ENCODE data around the gene ABCA7.

ABCA7 gene, protein sequence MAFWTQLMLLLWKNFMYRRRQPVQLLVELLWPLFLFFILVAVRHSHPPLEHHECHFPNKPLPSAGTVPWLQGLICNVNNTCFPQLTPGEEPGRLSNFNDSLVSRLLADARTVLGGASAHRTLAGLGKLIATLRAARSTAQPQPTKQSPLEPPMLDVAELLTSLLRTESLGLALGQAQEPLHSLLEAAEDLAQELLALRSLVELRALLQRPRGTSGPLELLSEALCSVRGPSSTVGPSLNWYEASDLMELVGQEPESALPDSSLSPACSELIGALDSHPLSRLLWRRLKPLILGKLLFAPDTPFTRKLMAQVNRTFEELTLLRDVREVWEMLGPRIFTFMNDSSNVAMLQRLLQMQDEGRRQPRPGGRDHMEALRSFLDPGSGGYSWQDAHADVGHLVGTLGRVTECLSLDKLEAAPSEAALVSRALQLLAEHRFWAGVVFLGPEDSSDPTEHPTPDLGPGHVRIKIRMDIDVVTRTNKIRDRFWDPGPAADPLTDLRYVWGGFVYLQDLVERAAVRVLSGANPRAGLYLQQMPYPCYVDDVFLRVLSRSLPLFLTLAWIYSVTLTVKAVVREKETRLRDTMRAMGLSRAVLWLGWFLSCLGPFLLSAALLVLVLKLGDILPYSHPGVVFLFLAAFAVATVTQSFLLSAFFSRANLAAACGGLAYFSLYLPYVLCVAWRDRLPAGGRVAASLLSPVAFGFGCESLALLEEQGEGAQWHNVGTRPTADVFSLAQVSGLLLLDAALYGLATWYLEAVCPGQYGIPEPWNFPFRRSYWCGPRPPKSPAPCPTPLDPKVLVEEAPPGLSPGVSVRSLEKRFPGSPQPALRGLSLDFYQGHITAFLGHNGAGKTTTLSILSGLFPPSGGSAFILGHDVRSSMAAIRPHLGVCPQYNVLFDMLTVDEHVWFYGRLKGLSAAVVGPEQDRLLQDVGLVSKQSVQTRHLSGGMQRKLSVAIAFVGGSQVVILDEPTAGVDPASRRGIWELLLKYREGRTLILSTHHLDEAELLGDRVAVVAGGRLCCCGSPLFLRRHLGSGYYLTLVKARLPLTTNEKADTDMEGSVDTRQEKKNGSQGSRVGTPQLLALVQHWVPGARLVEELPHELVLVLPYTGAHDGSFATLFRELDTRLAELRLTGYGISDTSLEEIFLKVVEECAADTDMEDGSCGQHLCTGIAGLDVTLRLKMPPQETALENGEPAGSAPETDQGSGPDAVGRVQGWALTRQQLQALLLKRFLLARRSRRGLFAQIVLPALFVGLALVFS (N-terminal part only)

GRCh38 chr19:1039646-1040475 is at the start of gene ABCA7:
ABCA7 (plus strand) TSS chr19:1040107; CDS start chr19:1041362, 1,255 bp downstream.
- H3K27me3 ChIP-seq (ENCODE audit: low read depth, low read length) = no peaks in the 10 kb centered on the region
- H3K9me3 ChIP-seq (ENCODE audit: control insufficient read depth in 1 of 2, low read length in 2 of 2) = no peaks in the 10 kb centered on the region
- H3K36me3 ChIP-seq (ENCODE audit: control insufficient read depth in 1 of 2, insufficient read depth in 2 of 2, low read length in 2 of 2) = peaks cover 0 to 13% of the 10 kb centered on the region in 2 donors
- no peak within 1 kb of the TSS for H3K27ac ChIP-seq (ENCODE audit: low read length)
- H3K4me3 ChIP-seq (ENCODE audit: low read depth in 1 of 2, low read length in 2 of 2) = peak within 1 kb of the TSS; percentile 81 to 85
- peaks cover 0 to 28% of the 10 kb centered on the region in 2 donors for H3K4me1 ChIP-seq (ENCODE audit: control insufficient read depth in 1 of 2, insufficient read depth in 2 of 2, low read length in 2 of 2)

GRCh38 chr19:990119-990571 is 49.8 kb upstream of the ABCA7 start:
- Histone ChIP-seq H3K27me3 (ENCODE audit: low read depth, low read length) (no peaks in the 10 kb centered on the region), H3K4me1 (ENCODE audit: control insufficient read depth in 1 of 2, insufficient read depth in 2 of 2, low read length in 2 of 2) (peaks cover 0 to 6% of the 10 kb centered on the region in 2 donors), H3K9me3 (ENCODE audit: control insufficient read depth in 1 of 2, low read length in 2 of 2) (no peaks in the 10 kb centered on the region), H3K27ac (ENCODE audit: low read length) (no peak overlapping the region), H3K4me3 (ENCODE audit: low read depth in 1 of 2, low read length in 2 of 2) (no peak overlapping the region), H3K36me3 (ENCODE audit: control insufficient read depth in 1 of 2, insufficient read depth in 2 of 2, low read length in 2 of 2) (peaks cover 4 to 65% of the 10 kb centered on the region in 2 donors)

- H3K27me3 ChIP-seq (ENCODE audit: low read depth, low read length) = peaks cover 5% of the 10 kb centered on the region
- H3K36me3 ChIP-seq (ENCODE audit: control insufficient read depth in 1 of 2, insufficient read depth in 2 of 2, low read length in 2 of 2) = peaks cover 4 to 62% of the 10 kb centered on the region in 2 donors
- no peak overlapping the region for H3K27ac ChIP-seq (ENCODE audit: low read length)
- no peaks in the 10 kb centered on the region for H3K9me3 ChIP-seq (ENCODE audit: control insufficient read depth in 1 of 2, low read length in 2 of 2)
- H3K4me3 ChIP-seq (ENCODE audit: low read depth in 1 of 2, low read length in 2 of 2) = no peak overlapping the region
- H3K4me1 ChIP-seq (ENCODE audit: control insufficient read depth in 1 of 2, insufficient read depth in 2 of 2, low read length in 2 of 2) = peaks cover 0 to 1% of the 10 kb centered on the region in 2 donors
Observed at GRCh38 chr19:990746-991145, 49.2 kb upstream of the ABCA7 start.

DNA sequence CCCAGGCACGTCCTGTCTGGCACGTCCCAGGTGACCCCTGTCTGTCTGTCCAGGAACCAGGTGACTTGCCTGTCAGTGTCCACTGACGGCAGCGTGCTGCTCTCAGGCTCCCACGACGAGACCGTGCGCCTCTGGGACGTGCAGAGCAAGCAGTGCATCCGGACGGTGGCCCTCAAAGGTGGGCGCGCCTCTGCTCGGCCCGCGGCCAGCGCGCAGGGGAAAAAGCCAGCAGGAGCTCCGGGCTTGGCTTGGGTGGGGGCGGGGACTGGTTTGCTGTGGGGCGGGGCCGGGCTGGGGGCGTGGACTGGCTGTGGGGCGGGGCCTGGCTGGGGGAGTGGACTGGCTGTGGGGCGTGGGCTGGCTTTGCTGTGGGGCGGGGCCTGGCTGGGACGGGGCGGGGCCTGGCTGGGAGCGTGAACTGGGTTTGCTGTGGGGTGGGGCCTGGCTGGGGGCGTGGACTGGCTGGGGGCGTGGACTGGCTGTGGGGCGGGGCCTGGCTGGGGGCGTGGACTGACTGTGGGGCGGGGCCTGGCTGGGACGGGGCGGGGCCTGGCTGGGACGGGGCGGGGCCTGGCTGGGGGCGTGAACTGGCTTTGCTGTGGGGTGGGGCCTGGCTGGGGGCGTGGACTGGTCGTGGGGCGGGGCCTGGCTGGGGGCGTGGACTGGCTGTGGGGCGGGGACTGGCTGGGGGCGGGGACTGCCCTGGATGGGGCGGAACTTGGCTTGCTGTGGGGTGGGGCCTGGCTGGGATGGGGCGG is 48.6 kb upstream of the ABCA7 start:
- no peak overlapping the region for H3K4me3 ChIP-seq (ENCODE audit: low read depth in 1 of 2, low read length in 2 of 2)
- H3K9me3 ChIP-seq (ENCODE audit: control insufficient read depth in 1 of 2, low read length in 2 of 2) = no peaks in the 10 kb centered on the region
- H3K27ac ChIP-seq (ENCODE audit: low read length) = no peak overlapping the region
- H3K27me3 ChIP-seq (ENCODE audit: low read depth, low read length) = peaks cover 11% of the 10 kb centered on the region
- peaks cover 4 to 56% of the 10 kb centered on the region in 2 donors for H3K36me3 ChIP-seq (ENCODE audit: control insufficient read depth in 1 of 2, insufficient read depth in 2 of 2, low read length in 2 of 2)
- H3K4me1 ChIP-seq (ENCODE audit: control insufficient read depth in 1 of 2, insufficient read depth in 2 of 2, low read length in 2 of 2) = peaks cover 0 to 7% of the 10 kb centered on the region in 2 donors

- Histone ChIP-seq H3K9me3 (ENCODE audit: control insufficient read depth in 1 of 2, low read length in 2 of 2) (no peaks in the 10 kb centered on the region), H3K4me3 (ENCODE audit: low read depth in 1 of 2, low read length in 2 of 2) (no peak overlapping the region), H3K27ac (ENCODE audit: low read length) (no peak overlapping the region), H3K4me1 (ENCODE audit: control insufficient read depth in 1 of 2, insufficient read depth in 2 of 2, low read length in 2 of 2) (peaks cover 0 to 10% of the 10 kb centered on the region in 2 donors), H3K36me3 (ENCODE audit: control insufficient read depth in 1 of 2, insufficient read depth in 2 of 2, low read length in 2 of 2) (peaks cover 4 to 50% of the 10 kb centered on the region in 2 donors), H3K27me3 (ENCODE audit: low read depth, low read length) (peaks cover 16% of the 10 kb centered on the region)
Observed at GRCh38 chr19:991932-992669, 47.8 kb upstream of the ABCA7 start.

DNA sequence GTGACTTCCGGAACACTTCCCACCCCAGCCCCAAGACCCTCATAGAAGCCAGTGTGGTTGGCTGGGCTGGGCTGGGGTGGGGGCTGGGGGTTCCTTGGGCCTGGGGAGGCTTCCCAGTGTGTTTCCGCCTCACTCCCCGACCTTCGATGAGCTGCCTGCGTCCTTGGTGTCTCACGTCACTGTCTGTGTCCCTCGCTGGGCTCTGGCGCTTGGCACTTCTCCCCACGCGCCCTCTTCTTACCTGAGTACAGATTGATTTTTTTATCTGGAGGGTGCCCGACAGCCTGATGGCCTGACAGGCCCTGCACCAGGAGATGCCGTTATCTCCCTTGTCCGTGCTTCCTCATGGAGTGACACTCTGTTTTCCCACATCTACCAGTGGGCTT is 47.2 kb upstream of the ABCA7 start:
- Histone ChIP-seq H3K36me3 (ENCODE audit: control insufficient read depth in 1 of 2, insufficient read depth in 2 of 2, low read length in 2 of 2) (peaks cover 4 to 46% of the 10 kb centered on the region in 2 donors), H3K27ac (ENCODE audit: low read length) (no peak overlapping the region), H3K4me3 (ENCODE audit: low read depth in 1 of 2, low read length in 2 of 2) (no peak overlapping the region), H3K4me1 (ENCODE audit: control insufficient read depth in 1 of 2, insufficient read depth in 2 of 2, low read length in 2 of 2) (peaks cover 0 to 10% of the 10 kb centered on the region in 2 donors), H3K27me3 (ENCODE audit: low read depth, low read length) (peaks cover 21% of the 10 kb centered on the region), H3K9me3 (ENCODE audit: control insufficient read depth in 1 of 2, low read length in 2 of 2) (no peaks in the 10 kb centered on the region)

DNA sequence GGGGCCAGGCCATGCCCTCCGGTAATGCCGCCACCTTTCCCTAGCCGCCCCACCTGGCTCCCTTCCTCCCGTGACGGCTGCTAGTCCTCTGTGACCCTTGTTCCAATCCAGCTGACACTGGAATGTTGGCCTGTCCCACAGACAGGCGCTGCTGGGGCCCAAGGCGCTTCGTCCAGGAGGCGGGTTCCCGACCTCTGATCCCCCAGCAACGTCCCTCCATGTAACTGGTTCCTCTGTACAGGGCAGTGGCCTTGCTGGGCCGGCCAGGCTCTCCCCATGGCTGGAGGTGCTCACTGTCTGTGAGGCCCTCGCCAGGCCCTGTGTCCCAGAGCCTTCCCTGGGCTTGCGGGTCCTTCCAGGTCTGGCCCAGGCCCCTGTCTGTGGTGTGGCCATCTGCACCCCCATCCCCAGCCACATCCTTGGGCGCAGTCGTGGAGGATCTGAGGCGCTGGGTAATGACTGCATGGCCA is 46.5 kb upstream of the ABCA7 start:
- H3K4me1 ChIP-seq (ENCODE audit: control insufficient read depth in 1 of 2, insufficient read depth in 2 of 2, low read length in 2 of 2) = peaks cover 0 to 10% of the 10 kb centered on the region in 2 donors
- no peak overlapping the region for H3K4me3 ChIP-seq (ENCODE audit: low read depth in 1 of 2, low read length in 2 of 2)
- no peaks in the 10 kb centered on the region for H3K9me3 ChIP-seq (ENCODE audit: control insufficient read depth in 1 of 2, low read length in 2 of 2)
- peaks cover 4 to 41% of the 10 kb centered on the region in 2 donors for H3K36me3 ChIP-seq (ENCODE audit: control insufficient read depth in 1 of 2, insufficient read depth in 2 of 2, low read length in 2 of 2)
- peaks cover 28% of the 10 kb centered on the region for H3K27me3 ChIP-seq (ENCODE audit: low read depth, low read length)
- no peak overlapping the region for H3K27ac ChIP-seq (ENCODE audit: low read length)

DNA sequence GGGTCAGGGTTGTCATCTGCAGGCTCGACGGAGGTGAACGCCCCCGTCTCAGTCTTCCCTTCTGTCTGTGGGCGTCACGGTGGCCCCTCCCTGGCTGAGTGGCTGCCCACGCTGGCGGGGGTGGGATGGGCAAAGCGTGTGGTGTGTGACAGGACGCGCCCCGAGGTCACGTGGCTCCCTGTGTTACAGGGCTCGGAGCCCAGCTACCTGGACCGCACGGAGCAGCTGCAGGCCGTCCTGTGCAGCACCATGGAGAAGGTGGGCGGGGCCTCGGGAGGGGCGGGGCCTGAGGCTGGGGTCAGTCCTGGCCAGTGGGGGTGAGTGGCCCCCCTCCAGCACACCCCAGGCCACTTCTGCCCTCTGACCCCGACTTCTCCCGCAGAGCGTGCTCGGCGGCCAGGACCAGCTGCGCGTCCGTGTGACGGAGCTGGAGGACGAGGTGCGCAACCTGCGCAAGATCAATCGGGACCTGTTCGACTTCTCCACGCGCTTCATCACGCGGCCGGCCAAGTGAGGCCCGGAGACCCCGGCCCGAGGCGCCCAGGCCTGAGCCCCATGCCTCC is 46.0 kb upstream of the ABCA7 start:
- peaks cover 0 to 40% of the 10 kb centered on the region in 2 donors for H3K36me3 ChIP-seq (ENCODE audit: control insufficient read depth in 1 of 2, insufficient read depth in 2 of 2, low read length in 2 of 2)
- H3K27ac ChIP-seq (ENCODE audit: low read length) = no peak overlapping the region
- H3K9me3 ChIP-seq (ENCODE audit: control insufficient read depth in 1 of 2, low read length in 2 of 2) = no peaks in the 10 kb centered on the region
- H3K27me3 ChIP-seq (ENCODE audit: low read depth, low read length) = peaks cover 30% of the 10 kb centered on the region
- peaks cover 0 to 10% of the 10 kb centered on the region in 2 donors for H3K4me1 ChIP-seq (ENCODE audit: control insufficient read depth in 1 of 2, insufficient read depth in 2 of 2, low read length in 2 of 2)
- H3K4me3 ChIP-seq (ENCODE audit: low read depth in 1 of 2, low read length in 2 of 2) = no peak overlapping the region

DNA sequence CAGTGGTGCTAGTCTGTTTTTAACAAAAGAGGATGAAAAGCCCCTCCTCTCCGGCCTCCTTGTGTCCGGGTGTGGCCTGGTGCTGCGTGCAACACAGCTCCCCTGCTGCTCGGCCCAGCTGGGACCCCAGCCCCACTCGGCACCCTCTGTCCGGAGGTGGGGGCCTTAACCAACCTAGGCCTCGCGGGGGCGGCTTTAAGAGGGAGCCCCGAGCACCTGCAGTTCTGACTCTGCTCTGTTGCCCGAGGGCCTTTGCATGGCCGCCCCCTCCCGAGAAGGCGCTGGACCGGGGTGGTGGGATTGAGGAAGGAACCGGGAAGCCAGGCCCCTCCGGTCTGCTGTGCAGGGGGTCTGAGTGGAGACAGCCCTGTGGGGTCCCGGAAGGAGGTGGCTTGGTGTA is 45.4 kb upstream of the ABCA7 start:
- Histone ChIP-seq H3K36me3 (ENCODE audit: control insufficient read depth in 1 of 2, insufficient read depth in 2 of 2, low read length in 2 of 2) (peaks cover 0 to 40% of the 10 kb centered on the region in 2 donors), H3K4me3 (ENCODE audit: low read depth in 1 of 2, low read length in 2 of 2) (no peak overlapping the region), H3K27me3 (ENCODE audit: low read depth, low read length) (peaks cover 36% of the 10 kb centered on the region), H3K4me1 (ENCODE audit: control insufficient read depth in 1 of 2, insufficient read depth in 2 of 2, low read length in 2 of 2) (peaks cover 0 to 10% of the 10 kb centered on the region in 2 donors), H3K27ac (ENCODE audit: low read length) (no peak overlapping the region), H3K9me3 (ENCODE audit: control insufficient read depth in 1 of 2, low read length in 2 of 2) (no peaks in the 10 kb centered on the region)
